Suprapubic skin (tissue), 4 donors: ENCODE data around the gene ZNF814. TPM values are rescaled to one million over a fixed set of nuclear protein-coding genes. Genes with fewer than 3 reads are reported as not detected.
"Not testable (repeated sequence)": the region's sequence is repeated elsewhere in the genome, so short reads cannot be mapped to it uniquely, and the experiment has no call there.

Experiments used
- DNase-seq, 2 donors: peaks; one replicate each; pipeline ENCODE4 v3.0.0-alpha.2; 2019; ENCODE audit warnings: low spot score in 2 of 2
- H3K27ac ChIP-seq: fragments of 200-600 bp; sonication (generic); one replicate; pipeline ENCODE4 v1.5.1; 2019
- H3K27me3 ChIP-seq: fragments of 200-600 bp; sonication (generic); one replicate; pipeline ENCODE4 v1.5.1; 2019
- H3K36me3 ChIP-seq: fragments of 200-600 bp; sonication (generic); one replicate; pipeline ENCODE4 v1.5.1; 2019
- H3K4me1 ChIP-seq: fragments of 200-600 bp; sonication (generic); one replicate; pipeline ENCODE4 v1.5.1; 2019
- H3K4me3 ChIP-seq: fragments of 200-600 bp; sonication (generic); one replicate; pipeline ENCODE4 v1.5.1; 2019; ENCODE audit warnings: mild to moderate bottlenecking
- H3K9me3 ChIP-seq: fragments of 200-600 bp; sonication (generic); one replicate; pipeline ENCODE4 v1.5.1; 2019
- EP300 ChIP-seq: sonication (generic); formaldehyde crosslinking; IDR thresholded peaks from one replicate; pipeline ENCODE4 v1.6.1; 2017; ENCODE audit warnings: antibody characterized with exemption
- POLR2A ChIP-seq, 2 donors: fragments of 450-650 bp; IDR thresholded peaks; one replicate each; pipeline ENCODE4 v1.6.1; 2017; ENCODE audit warnings: antibody characterized with exemption in 2 of 2, mild to moderate bottlenecking in 2 of 2, moderate library complexity in 2 of 2
- POLR2AphosphoS5 ChIP-seq, 3 donors: sonication (generic); formaldehyde crosslinking; IDR thresholded peaks; one replicate each; pipeline ENCODE4 v1.6.1; 2017; ENCODE audit warnings: antibody characterized with exemption in 3 of 3
- WGBS: methylation state at CpG from one replicate; pipeline ENCODE4 v1.1.5; 2018; 5-methylcytosine and 5-hydroxymethylcytosine counted together
- total RNA-seq, 4 donors: library from RNA; depleted of rRNA; stranded (reverse); fragments of >200 nt; gene quantifications; one replicate each; pipeline ENCODE4 v1.1.0, GENCODE V29; 2016
- TF ChIP-seq, protein P1 (sequence below), 2 donors: fragments of 200-600 bp in 1 of 2; fragments of 450-650 bp in 1 of 2; sonication (generic) in 1 of 2; IDR thresholded peaks; one replicate each; pipeline ENCODE4 v1.5.1; 2016 to 2019; ENCODE audit warnings: antibody characterized with exemption in 2 of 2, mild to moderate bottlenecking in 1 of 2, moderate library complexity in 1 of 2

The ZNF814 gene
- total RNA-seq, 4 donors from 2014 or later: 9.1 to 36.6 (median 18.3) TPM

DNA sequence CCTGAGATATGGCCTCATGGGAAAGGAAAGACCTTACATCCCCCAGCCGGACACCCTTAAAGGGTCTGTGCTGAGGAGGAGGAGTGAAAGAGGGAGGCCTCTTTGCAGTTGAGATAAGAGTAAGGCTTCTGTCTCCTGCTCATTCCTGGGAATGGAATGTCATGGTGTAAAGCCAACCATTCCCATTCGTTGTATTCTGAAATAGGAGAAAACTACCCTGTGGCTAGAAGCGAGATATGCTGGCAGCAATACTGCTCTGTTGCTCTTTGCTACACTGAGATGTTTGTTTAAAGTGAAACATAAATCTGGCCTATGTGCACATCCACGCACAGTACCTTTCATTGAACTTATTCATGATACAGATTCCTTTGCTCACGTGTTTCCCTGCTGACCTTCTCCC is 59.5 kb downstream of the ZNF814 start:
- Histone ChIP-seq H3K4me3 (no peak overlapping the region), H3K9me3 (no peaks in the 10 kb centered on the region), H3K27me3 (no peaks in the 10 kb centered on the region), H3K4me1 (peaks cover 3% of the 10 kb centered on the region), H3K36me3 (peaks cover 10% of the 10 kb centered on the region), H3K27ac (no peak overlapping the region)
- 72% methylated on average over 5 of the region's 5 CpGs for WGBS
- no peak for DNase-seq
- TF ChIP-seq POLR2AphosphoS5 (IDR thresholded peaks at IDR 0.05) (no peak), POLR2A (IDR thresholded peaks at IDR 0.05) (no peak), EP300 (no peak)
- TF ChIP-seq, protein P1, sequence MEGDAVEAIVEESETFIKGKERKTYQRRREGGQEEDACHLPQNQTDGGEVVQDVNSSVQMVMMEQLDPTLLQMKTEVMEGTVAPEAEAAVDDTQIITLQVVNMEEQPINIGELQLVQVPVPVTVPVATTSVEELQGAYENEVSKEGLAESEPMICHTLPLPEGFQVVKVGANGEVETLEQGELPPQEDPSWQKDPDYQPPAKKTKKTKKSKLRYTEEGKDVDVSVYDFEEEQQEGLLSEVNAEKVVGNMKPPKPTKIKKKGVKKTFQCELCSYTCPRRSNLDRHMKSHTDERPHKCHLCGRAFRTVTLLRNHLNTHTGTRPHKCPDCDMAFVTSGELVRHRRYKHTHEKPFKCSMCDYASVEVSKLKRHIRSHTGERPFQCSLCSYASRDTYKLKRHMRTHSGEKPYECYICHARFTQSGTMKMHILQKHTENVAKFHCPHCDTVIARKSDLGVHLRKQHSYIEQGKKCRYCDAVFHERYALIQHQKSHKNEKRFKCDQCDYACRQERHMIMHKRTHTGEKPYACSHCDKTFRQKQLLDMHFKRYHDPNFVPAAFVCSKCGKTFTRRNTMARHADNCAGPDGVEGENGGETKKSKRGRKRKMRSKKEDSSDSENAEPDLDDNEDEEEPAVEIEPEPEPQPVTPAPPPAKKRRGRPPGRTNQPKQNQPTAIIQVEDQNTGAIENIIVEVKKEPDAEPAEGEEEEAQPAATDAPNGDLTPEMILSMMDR (IDR thresholded peaks at IDR 0.05): no peak

DNA sequence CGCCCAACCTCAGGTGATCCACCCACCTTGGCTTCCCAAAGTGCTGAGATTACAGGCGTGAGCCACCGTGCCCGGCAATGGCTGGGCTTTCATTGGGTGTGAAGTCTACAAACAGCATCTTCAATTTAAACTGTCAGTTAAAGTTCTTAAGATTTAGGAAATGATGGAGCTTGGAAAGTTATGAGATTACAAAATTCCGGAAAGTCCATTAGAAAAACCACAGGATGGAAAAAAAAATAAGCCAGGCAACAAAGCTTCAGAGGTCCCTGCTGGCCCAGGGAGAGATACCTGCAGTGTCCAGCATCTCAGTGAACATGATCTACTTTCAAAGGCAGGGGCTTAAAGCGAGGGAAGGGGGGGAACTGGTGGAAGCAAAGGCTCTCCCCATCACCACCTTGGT is 63.3 kb downstream of the ZNF814 start:
- Histone ChIP-seq H3K4me3 (no peak overlapping the region), H3K9me3 (no peaks in the 10 kb centered on the region), H3K4me1 (peaks cover 7% of the 10 kb centered on the region), H3K27ac (no peak overlapping the region), H3K36me3 (peaks cover 10% of the 10 kb centered on the region), H3K27me3 (no peaks in the 10 kb centered on the region)
- 93% methylated on average over 6 of the region's 6 CpGs for WGBS
- TF ChIP-seq POLR2A (IDR thresholded peaks at IDR 0.05): no peak
- TF ChIP-seq POLR2AphosphoS5 (IDR thresholded peaks at IDR 0.05): no peak
- DNase-seq: no peak

DNA sequence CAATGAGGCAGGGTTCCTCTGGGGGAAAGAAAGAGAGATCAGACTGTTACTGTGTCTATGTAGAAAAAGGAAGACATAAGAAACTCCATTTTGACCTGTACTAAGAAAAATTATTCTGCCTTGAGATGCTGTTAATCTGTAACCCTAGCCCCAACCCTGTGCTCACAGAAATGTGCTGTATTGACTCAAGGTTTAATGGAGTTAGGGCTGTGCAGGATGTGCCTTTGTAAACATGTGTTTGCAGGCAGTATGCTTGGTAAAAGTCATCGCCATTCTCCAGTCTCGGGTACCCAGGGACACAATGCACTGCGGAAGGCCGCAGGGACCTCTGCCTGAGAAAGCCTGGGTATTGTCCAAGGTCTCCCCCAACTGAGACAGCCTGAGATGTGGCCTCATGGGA is 65.2 kb downstream of the ZNF814 start:
- H3K9me3 ChIP-seq, DNase-seq, H3K4me3 ChIP-seq, H3K27me3 ChIP-seq, H3K27ac ChIP-seq, H3K36me3 ChIP-seq: not testable (repeated sequence)
- peaks cover 15% of the 10 kb centered on the region for H3K4me1 ChIP-seq
- 91% methylated on average over 4 of the region's 4 CpGs for WGBS

DNA sequence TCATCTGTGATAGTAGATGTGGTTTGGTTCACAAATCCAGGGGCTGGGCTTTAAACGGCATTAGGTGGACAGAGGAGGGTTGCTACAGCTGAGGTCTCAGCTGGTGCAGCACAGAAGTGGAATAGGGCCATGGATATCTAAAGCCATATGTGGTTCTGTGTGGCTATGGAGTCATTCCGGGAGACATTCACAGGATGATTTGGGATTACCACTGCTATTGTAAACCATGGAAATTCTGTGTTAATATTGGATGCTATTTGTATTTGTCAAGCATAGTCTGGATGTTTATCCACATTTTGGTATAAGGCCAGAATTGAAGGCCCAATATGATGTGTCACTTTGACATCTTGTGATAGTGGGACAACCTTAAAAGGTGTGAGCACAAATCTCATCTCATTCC is 65.7 kb downstream of the ZNF814 start:
- H3K27ac ChIP-seq, H3K36me3 ChIP-seq, DNase-seq, H3K9me3 ChIP-seq, H3K27me3 ChIP-seq, H3K4me3 ChIP-seq: not testable (repeated sequence)
- 82% methylated on average over 2 of the region's 2 CpGs for WGBS
- H3K4me1 ChIP-seq: peaks cover 16% of the 10 kb centered on the region

DNA sequence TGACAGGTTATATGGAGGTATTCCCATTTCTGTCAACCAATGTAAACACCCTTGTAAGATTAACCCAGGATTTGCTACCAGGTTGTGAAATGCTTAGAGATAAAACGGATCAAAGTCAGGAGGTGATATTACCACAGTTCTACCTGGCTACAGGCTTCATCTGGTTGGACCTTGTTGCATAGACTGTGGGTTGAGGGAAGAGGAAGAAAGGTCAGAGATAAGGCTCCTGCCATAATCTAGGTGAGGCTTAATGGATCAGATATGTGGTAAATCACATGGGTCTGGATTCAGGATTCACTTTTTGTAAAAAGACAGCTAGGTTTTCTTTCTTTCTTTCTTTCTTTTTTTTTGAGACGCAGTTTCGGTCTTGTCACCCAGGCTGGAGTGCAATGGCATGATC is 67.3 kb downstream of the ZNF814 start:
- H3K4me3 ChIP-seq, DNase-seq: not testable (repeated sequence)
- 93% methylated on average over 2 of the region's 3 CpGs for WGBS

DNA sequence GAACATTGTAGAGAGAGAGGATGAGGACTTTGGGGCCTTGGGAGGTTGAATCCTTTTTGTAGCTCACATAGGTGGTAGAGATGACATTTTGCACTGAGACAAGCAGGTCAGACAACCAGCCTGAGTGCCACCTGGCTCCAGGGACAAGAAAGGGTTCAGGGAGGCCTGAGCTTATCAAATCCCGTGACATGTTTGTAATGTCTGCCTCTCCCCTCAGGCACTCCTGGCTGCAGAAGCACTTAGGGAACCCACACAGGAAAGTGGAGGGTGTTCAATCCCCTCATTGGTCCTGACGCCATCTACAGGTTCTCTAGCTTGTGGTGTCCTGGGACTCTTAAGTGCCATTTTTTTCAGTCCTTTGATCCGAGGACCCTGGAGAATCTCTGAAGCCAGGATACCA is 67.7 kb downstream of the ZNF814 start:
- H3K4me1 ChIP-seq: peaks cover 16% of the 10 kb centered on the region
- not testable (repeated sequence) for H3K27ac ChIP-seq, H3K27me3 ChIP-seq, H3K36me3 ChIP-seq, DNase-seq, H3K9me3 ChIP-seq, H3K4me3 ChIP-seq
- WGBS: no CpG with 5 or more reads among the region's 3 CpGs

More for the DNA sequence above, 67.3 kb downstream of the ZNF814 start:
- peaks cover 16% of the 10 kb centered on the region for H3K4me1 ChIP-seq
- not testable (repeated sequence) for H3K36me3 ChIP-seq, H3K27ac ChIP-seq, H3K27me3 ChIP-seq, H3K9me3 ChIP-seq

DNA sequence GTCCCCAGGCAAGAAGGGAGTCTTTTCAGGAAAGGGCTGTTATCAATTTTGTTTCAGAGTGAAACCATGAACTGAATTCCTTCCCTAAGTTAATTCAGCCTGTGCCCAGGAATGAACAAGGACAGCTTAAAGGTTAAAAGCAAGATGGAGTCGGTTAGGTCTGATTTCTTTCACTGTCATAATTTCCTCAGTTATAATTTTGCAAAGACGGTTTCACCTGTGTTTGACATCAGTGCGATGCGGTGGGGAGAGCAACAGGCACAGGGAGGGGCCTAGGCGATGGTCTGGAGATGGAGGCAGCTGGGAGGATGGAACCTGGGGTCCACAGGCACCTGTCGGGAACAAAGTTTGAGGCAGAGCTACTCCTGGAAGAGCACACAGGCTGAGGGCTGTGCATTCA is 68.2 kb downstream of the ZNF814 start:
- WGBS: 63% methylated on average over 6 of the region's 6 CpGs
- no peak for DNase-seq
- no peak overlapping the region for H3K27ac ChIP-seq

More for the DNA sequence above, 68.2 kb downstream of the ZNF814 start:
- H3K4me1 ChIP-seq: peaks cover 16% of the 10 kb centered on the region
- no peaks in the 10 kb centered on the region for H3K9me3 ChIP-seq
- TF ChIP-seq, protein P1 (IDR thresholded peaks at IDR 0.05): no peak
- TF ChIP-seq POLR2AphosphoS5 (IDR thresholded peaks at IDR 0.05): no peak
- TF ChIP-seq POLR2A (IDR thresholded peaks at IDR 0.05): no peak
- TF ChIP-seq EP300: no peak
- no peaks in the 10 kb centered on the region for H3K27me3 ChIP-seq
- H3K4me3 ChIP-seq: peak overlapping the region; percentile 79
- H3K36me3 ChIP-seq: no peaks in the 10 kb centered on the region
